ENCODE results near the gene RMI2.
"Not testable (repeated sequence)": the region's sequence is repeated elsewhere in the genome, so short reads cannot be mapped to it uniquely, and the experiment has no call there.

- not testable (repeated sequence) for TF ChIP-seq CTCF (optimal IDR thresholded peaks at IDR 0.05 in 1 of 3, IDR thresholded peaks at IDR 0.05 in 1 of 3, conservative IDR thresholded peaks at IDR 0.05 in 1 of 3; ENCODE audit: extremely low read depth in 1 of 3, insufficient read depth in 2 of 3, low read length in 3 of 3); EZH2 (IDR thresholded peaks at IDR 0.05; ENCODE audit: low read length)
Measured at GRCh38 chr16:11370932-11371279, 25.6 kb downstream of the RMI2 start.
